ENCODE measurements around the gene DIP2C. TPM values are rescaled to one million over a fixed set of nuclear protein-coding genes. Genes with fewer than 3 reads are reported as not detected.

The DIP2C gene
- total RNA-seq, 4 donors from 2014 or later: 2.4 to 14.9 (median 6.1) TPM

DNA sequence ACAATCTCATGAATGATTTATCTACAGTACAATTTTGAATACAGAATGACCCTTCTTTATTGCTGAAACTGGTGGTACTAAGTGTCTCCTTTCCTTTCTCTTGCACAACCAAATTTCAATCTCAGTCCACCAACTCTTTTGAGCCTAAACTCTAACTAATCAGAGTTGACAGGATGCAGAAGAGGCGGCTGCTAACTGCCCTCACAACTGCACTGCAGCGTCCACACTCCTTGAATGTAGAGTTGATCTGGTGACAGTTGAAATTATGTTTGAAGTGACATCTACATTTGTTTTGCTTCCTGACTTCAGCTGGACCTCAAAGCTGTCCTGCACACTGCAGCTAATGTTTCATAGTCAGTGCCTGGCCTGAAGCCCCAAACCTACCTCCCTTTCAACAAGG lies 414.6 kb downstream of the DIP2C start:
- TF ChIP-seq CTCF (IDR thresholded peaks at IDR 0.05) (no peak), POLR2A (IDR thresholded peaks at IDR 0.05) (no peak)
- no peaks in the 10 kb centered on the region for H3K9me3 ChIP-seq
- 50 to 76% methylated on average over 2 of the region's 2 CpGs for WGBS, 2 donors
- no peak overlapping the region for H3K27ac ChIP-seq
- H3K4me1 ChIP-seq: no peaks in the 10 kb centered on the region
- intact Hi-C loops (cut with DNase I): no loop called here
- DNase-seq: no peak
- H3K27me3 ChIP-seq: no peaks in the 10 kb centered on the region
- no peak overlapping the region for H3K4me3 ChIP-seq
- H3K36me3 ChIP-seq: peaks cover 0 to 44% (median 0%) of the 10 kb centered on the region in 3 donors

DNA sequence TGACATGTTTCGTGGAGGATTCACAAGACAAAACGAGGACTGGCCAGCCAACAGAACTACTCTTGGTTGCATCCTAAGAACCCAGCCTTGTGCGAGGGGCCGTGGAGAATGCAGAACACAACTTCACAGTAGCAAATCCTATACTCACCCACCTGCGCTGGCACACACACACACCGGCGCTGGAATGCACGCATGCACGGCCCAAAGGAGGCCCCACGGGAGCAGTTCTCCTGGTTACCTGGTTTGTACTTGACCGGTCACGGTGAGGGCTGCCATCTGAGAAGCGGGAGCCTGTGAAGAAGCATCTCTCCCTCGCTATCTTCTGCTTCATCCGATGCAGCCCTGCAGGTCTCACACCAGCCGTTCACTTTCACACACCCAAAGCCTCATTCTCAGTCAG lies 416.4 kb downstream of the DIP2C start:
- H3K4me1 ChIP-seq: no peaks in the 10 kb centered on the region
- no peak overlapping the region for H3K27ac ChIP-seq
- H3K4me3 ChIP-seq: no peak overlapping the region
- intact Hi-C loops (cut with DNase I): no loop called here
- WGBS, 2 donors: 90 to 91% methylated on average over 8 to 12 of the region's 16 CpGs
- H3K27me3 ChIP-seq: no peaks in the 10 kb centered on the region
- no peak for DNase-seq
- no peaks in the 10 kb centered on the region for H3K9me3 ChIP-seq
- peaks cover 0 to 28% (median 0%) of the 10 kb centered on the region in 3 donors for H3K36me3 ChIP-seq
- no peak for TF ChIP-seq CTCF (IDR thresholded peaks at IDR 0.05)
- TF ChIP-seq POLR2A (IDR thresholded peaks at IDR 0.05): no peak

GRCh38 chr10:271722-272121 lies 417.7 kb downstream of the DIP2C start:
- H3K27ac ChIP-seq: no peak overlapping the region
- WGBS, 2 donors: 94% methylated on average over 6 of the region's 6 CpGs
- no peak for DNase-seq
- no peaks in the 10 kb centered on the region for H3K27me3 ChIP-seq
- peaks cover 0 to 7% (median 0%) of the 10 kb centered on the region in 3 donors for H3K4me1 ChIP-seq
- TF ChIP-seq CTCF (IDR thresholded peaks at IDR 0.05) (no peak), POLR2A (IDR thresholded peaks at IDR 0.05) (no peak)
- intact Hi-C loops (cut with DNase I): no loop called here
- no peak overlapping the region for H3K4me3 ChIP-seq
- H3K9me3 ChIP-seq: no peaks in the 10 kb centered on the region
- peaks cover 0 to 14% (median 0%) of the 10 kb centered on the region in 3 donors for H3K36me3 ChIP-seq

- intact Hi-C loops (cut with DNase I): no loop called here
- H3K27me3 ChIP-seq: no peaks in the 10 kb centered on the region
- no peak for DNase-seq
- H3K36me3 ChIP-seq: peaks cover 0 to 14% (median 0%) of the 10 kb centered on the region in 3 donors
- WGBS, 2 donors: 75 to 80% methylated on average over 1 to 2 of the region's 3 CpGs
- H3K27ac ChIP-seq: no peak overlapping the region
- H3K4me1 ChIP-seq: peaks cover 0 to 7% (median 0%) of the 10 kb centered on the region in 3 donors
- H3K4me3 ChIP-seq: no peak overlapping the region
- H3K9me3 ChIP-seq: no peaks in the 10 kb centered on the region
- TF ChIP-seq POLR2A (IDR thresholded peaks at IDR 0.05) (no peak), CTCF (IDR thresholded peaks at IDR 0.05) (no peak)
These were observed 418.3 kb downstream of the DIP2C start for GRCh38 chr10:271201-271600.

DNA sequence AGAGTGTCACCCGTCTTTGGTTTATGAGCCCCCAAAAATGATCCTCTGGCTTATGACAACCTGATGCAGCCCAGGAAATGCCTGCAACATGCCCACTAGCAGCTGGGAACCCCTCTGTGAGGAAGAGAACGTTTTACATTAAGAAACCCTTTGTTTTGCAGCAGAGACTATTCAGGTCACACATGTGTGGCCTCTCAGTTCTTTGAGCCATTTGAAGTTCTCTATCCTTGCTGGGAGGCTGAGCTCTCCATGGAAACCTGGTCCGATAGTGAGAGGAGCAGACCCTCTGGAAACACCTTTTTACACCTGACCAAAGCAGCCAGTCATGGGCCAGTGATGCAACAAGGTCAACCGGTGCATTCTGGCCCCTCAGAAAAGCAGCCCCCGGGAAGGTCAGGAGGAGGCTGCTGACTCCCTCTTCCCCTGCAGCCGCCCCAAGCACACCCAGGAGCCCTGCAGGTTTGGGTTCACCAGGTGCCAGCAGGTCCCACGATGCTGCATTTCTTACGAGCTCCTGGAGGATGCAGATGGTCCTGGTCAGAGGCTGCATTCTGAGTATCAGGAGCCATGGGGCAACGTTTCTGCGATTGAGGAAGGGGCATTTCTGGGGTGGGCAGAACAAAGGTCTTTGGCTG lies 419.9 kb downstream of the DIP2C start:
- intact Hi-C loops (cut with DNase I): no loop called here
- H3K4me3 ChIP-seq: no peak overlapping the region
- H3K4me1 ChIP-seq: peaks cover 0 to 7% (median 0%) of the 10 kb centered on the region in 3 donors
- no peak overlapping the region for H3K27ac ChIP-seq
- TF ChIP-seq POLR2A (IDR thresholded peaks at IDR 0.05) (no peak), CTCF (IDR thresholded peaks at IDR 0.05) (no peak)
- 78 to 85% methylated on average over 4 to 7 of the region's 10 CpGs for WGBS, 2 donors
- H3K9me3 ChIP-seq: no peaks in the 10 kb centered on the region
- H3K27me3 ChIP-seq: no peaks in the 10 kb centered on the region
- no peaks in the 10 kb centered on the region for H3K36me3 ChIP-seq
- DNase-seq: no peak
